GDM1 (cell line): ENCODE data around the gene NRF1.
"Not testable (repeated sequence)": the region's sequence is repeated elsewhere in the genome, so short reads cannot be mapped to it uniquely, and the experiment has no call there.

Source experiments
- DNase-seq: peaks from one replicate; lab custom pipeline; 2025; lab: John Stamatoyannopoulos, UW

NRF1 gene

DNA sequence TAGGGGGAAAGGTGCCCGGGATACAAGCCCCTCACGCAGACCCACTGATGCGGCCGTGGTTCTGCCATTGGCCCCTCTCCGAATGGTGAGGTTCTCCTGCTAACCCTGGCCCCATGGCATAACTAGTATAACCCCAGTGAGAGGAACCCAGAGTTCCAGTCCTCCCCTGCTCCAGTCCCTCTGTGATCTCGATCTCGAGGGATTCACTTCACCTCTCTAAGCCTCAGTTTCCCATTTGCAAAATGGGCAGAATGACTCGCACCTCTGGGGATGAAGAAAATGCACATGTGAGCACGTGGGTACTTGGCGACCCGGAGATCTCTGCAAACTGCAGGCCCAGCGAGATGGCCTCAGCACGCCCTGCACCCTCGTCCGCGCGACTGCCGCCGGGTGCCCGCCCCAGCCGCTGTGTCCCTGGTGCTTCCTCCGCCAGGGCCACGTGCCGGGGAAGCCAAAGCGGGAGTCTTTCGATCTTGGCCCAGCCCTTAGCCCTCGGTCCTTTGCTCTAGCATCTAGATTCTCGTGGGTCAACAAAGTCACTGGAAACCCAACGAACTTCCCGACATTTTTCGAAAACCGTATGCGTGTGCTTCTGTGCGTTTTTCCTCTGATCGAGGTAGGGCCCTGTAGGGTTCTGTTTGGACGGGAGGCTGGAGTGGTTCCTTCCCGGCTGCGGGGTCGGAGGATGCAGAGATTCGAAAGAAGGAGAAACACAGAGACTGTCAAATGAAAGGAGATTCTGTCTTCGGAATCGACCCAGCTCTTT, 171.5 kb downstream of the NRF1 start:
- no peak for DNase-seq

DNA sequence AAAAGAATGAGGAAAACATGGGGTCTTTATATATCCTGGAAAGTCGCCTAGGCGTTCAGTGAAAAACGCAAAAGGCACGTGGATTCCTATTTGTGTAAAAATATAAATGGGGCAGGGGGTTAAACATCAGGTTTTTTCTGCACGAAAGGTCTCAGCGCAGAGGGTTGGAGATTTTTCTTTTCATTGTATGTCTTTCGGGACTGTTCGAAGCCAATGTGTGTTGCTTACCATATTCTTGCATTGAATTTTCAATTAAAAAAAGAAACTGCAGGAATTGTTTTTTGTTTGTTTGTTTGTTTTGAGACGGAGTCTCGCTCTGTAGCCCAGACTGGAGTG, 172.0 kb downstream of the NRF1 start:
- DNase-seq = no peak

DNA sequence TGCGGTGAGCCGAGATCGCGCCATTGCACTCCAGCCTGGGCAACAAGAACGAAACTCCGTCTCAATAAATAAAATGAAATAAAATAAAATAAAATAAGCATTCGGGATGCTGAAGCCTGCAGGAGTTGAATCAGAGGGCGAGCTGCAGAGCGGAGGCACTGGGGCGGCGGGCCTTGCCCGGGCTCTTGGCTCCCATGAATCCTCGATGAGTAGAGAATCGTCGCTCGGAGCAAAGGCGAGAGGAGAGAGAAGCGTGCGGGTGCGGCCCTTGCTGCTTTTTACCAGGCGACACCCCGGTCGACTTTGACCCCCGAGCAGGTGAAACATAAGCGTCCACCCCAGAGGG, 172.9 kb downstream of the NRF1 start:
- DNase-seq = no peak

DNA sequence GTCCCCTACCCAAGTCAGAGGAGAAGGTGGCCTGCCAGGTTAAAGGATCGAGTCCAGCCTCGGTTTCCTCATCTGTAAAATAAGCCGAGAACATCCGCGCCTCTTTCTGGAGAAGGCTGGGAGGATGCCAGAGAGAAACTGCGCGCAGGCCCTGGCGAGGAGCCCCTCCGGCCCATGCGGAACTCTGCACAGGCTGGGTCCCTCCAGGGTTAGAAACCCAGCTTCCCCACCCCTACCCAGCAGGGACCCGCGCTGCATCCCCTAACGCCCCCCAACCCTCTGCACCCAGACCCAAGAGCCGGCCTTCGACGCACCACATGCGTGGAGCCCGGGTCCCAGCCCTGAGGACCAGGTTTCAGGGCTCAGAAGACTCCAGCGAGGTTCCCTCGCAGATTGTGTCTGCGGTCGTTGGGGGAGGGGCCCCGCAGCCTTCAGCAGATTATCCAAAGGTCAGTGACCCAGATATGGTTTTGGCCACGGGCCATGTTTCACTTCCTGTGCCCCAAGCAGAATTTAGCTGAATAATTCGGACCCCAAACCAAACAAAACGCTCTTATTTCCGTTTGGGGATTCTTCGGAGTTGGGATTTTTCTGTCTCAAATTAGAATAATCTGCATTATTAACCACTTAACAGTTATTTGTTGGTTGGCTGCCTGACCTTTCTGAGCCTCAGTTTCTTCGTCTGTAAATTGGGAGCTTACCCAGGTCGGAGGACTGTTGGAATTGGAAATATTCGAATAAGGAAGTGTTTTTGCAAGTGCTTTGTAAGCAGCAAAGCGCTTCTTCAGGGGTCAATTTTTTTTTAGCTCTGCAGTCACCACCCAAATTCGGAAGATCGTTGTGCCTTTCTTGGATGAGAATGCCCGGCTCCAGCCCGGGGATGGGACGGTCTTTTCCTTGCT, 173.5 kb downstream of the NRF1 start:
- no peak for DNase-seq

DNA sequence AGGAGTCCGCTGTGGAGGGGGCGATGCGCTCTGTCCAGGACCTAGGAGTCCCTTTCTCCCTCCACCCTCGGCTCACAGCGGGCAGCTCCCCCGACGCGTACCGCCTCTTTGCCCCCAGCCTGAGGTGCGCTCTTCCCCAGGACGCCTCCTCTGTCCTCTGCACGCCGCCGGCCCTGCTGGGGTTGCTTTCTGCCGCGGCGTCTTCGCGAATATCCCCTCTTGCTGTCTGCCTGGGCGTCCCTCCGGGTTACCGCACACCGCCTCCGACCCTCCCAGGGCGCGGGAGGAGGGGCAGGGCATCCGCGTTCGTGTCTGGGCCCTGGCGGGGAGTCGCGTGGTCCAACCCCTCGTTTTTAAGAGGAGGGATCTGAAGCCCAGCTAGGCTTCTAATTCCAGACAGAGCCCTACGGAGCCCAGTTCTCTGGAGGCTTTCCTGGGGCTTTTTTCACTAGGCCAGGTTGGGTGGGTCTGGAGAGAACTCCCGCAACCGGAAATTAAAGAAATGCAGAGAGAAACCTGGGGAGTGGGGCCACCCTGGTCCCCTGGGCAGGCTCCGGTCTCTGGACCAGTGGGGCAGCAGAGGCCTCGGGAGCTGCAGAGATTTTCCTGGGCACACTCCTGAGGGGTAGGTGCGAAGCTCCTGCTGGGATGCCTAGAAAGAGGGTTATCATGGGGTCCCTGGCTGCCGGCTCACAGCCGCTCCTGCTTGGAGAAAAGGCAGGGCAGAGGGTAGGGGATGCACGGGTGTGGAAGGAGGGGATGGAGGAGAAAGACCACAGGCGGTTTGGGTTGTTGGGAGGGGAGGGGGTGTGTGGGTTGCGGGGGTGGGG, 174.4 kb downstream of the NRF1 start:
- DNase-seq = no peak

DNA sequence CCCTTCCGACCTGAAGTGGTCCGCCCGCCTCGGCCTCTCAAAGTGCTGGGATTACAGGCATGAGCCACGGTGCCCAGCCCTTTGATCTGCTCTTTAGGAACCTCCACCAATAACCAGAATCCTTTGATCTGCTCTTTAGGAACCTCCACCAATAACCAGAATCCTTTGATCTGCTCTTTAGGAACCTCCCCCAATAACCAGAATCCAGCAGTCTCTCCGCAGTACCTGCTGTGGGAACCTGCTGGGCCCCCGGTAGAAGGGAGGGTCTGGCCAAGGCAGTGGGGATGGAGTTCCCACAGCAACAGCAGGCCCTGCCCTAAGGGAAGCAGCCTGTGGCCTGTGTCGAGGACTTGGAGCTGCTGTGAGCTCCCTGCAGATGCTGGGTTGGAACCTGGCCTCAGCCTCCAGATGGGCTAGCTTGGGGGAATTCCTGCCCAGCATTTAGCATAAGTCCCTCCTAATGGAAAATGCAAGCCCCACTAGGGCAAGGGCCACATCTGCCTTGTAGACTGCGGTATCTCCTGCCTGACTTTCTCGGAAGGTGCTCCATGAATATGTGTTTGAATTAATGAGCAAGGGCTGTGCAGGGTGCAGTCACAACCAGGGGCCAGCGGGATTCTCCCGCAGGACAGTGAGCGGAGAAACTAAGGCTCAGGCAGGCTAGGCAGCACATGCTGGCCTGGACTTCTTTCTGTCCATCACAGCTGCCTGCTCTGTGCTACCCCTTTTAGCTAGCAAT, 175.5 kb downstream of the NRF1 start:
- no peak for DNase-seq

DNA sequence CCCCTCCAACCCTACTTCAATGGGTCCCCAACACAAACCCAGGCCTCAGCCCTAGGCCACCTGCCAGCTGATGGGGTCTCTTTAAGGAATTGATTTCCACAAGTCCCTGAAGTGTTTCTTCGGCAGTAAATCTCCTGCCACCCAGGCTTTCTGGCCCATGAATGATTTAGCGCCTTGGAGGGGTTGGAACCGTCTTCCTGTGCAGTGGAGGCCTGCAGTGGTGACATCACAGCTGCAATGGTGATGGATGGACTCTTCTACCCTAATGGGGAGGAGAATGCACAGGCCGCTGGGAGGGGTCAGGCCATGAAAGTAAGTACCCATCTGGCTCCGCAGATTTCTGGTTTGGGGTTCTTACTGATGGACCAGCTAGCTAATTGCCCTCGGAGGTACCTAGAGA, 177.5 kb downstream of the NRF1 start:
- DNase-seq = no peak

DNA sequence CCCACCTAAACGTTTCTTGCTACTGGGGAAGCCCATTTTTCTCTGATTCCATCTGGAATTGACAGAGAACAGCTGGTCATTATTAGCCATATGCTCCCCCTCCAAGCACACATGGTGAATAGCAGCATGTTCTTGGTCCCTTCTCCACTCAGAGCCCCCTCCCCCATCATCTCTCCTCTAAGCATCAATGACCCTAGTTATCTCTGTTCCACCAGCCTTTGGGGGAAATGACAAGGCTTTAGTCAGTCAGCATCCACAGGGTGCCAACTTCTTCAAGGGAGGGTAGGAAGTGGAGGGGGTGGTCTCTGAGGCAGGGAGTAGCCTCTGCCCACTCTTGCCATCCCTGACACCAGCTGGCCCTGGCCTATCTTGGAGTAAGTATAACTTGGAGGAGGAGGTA, 178.1 kb downstream of the NRF1 start:
- DNase-seq = no peak

DNA sequence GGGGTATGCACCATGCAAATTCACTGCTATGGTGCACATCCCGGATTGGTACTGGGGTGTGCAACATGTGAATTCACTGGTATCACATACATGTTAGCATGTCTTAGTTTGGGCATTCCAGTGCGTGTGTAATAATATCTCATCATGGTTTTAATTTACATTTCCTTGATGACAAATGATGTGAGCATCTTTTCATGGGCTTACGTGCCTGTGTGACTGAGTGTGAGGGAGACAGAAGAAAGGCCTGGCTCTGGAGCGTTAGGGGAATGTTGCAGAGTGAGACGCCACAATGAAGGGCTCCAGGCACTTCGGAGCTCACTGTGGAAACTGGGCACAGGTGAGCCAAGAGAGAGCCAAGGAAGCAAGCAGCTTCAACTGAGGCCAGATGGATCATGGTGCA, 178.6 kb downstream of the NRF1 start:
- DNase-seq = no peak

DNA sequence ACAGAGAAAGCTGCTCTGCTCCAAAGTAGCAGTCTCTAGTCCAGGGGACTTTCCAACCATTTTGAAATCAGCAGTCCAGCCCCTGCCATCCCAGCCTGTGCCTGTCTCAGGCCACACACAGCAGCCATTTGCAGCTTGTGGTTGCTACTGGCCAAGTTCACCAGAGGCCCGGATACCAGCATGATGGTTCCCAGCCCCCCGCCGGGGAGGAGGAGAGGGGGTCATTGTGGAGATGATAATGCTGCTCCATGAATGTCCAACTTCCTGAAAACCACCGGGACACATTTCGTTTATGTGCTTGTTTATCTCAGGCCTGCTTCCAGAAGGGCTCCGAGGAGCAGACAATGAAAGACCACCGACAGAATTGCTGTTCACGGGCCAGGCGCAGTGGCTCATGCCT, 181.2 kb downstream of the NRF1 start:
- no peak for DNase-seq

DNA sequence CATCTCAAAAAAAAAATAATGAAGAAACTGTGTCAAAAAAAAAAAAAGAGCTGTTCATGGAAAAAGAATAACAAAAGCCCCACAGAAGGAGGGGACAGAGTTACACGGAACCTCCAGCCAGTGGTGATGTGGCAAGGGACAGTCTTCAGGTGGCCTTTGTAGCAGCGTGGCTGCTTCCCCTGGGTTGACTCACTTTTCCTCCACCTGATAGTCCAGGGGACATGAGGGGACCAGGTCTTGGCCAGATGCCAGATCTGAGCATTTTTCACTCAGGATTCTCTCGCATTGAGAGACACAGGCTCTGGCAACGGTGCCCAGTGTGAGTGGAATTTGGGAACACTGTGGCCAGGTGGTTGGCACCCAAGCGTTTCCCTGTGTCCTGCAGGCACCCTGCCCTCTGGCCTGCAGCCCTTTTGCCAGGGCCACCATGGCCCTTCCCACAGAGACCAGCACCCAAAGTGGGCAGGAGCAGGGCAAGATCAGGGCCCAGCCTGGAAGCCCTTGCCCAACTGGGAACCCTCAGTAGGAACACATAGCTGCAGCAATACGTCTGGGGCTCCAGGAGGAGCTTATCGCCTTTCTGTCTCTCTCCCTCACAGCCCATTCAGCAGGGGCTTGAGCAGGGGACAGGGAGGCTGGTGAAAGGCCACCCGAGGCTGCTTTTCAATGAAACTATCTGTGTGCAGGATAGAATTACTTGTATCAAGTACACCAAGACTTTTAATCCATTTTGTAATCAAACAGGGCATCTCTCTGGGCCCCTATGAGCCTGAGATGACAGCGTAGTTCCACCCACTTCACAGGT, 182.2 kb downstream of the NRF1 start:
- no peak for DNase-seq

DNA sequence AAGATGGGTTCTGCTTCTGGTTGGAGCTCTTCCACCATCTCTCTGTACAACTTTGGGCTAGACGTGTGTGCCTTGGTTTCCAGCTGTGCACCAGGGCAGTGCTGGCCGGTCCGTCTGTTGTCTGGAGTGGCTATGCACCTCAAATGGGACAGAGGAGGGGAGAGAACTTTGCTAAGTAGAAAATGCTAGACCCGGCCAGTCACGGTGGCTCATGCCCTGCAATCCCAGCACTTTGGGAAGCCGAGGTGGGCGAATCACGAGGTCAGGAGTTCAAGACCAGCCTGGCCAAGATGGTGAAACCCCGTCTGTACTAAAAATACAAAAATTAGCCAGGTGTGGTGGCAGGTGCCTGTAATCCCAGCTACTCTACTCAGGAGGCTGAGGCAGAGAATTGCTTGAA, 182.9 kb downstream of the NRF1 start:
- not testable (repeated sequence) for DNase-seq

DNA sequence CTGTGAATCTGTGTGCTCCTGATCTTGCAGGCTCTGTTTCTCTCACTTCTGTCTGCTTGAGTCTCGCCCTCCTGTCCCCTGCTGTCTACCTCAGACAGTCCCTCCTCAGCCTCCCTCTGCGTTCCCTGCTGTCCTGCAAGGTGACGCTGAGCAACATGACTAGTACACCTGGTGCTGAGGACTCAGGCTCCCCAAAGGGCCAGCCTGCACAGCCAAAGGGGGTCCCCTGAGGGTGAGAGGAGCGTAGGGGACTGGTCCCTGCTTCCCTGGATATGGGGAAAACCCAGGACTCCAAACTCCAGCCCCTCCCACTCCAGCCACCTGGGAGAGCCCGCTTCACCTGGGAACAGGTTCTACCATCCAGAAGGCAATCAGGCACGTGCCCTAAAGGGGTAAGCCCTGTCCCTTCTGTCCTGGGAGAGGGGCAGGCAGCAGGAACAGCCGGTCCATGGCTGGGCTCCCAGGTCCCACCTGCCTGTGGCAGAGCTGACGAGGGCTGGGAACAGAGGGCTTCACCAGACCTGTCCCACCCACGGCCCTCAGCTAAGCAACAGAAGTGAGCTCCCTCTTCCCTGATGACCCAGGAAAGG, 184.8 kb downstream of the NRF1 start:
- no peak for DNase-seq

DNA sequence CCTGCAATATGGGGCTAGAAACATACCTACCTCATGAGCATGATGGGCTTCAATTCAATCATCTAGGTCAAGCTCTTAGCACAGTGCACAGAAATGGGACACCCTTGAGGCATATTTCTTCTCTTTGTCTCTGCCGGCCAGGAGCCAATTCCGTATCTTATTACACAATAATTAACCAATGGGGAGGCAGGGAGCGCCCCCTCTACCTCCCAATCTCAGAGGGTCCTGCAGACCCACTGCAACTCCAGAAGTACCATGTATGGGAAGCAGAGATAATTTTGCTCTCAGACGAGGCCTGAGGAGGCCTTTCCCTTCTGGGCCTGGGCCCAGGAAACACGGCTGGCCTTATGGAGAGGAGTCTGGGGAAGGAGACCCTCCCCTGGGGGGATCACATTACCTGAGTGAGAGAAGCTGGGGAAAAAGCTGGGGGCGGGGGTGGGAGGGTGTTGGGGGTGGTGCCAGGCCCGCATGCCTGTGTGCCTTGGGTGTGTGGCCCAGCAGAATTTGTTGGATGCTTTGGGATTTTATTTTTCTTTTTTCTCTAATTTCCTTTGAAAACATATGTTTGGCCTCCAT, 185.8 kb downstream of the NRF1 start:
- DNase-seq = no peak

DNA sequence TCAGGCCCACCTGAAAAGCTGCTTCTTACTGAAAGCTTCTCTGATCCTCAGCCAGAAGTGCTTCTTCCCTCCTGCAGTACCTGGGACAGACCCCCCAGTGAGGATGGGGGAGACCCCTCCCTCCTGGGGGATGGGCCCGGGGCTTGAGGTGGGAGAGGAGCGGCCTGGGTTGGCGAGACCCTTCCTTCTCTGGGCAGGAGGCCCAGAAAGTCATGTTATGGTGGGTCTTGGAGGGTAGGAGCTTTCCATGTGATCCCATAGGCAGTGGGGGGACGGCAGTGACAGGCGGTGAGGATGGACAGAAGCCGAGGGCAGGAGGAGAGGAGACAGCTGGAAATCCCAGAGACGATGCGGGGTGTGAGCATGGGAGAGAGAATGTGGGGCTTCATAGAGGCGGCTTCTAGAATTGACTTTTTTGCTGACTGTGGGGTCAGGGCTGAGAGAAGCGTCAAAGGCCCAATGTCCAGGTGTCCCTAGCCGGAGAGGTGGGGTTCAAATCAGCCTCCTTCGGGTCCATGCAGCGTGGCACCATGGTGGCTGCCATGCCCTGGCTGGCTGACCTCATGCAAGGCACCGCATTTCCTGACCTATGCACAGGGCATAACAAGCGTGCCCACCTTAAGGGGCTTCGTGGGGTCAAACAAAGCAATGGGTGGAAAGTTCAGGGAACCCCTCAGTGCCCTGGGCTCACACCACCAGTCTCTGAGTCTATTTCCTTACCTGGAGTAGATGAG, 187.3 kb downstream of the NRF1 start:
- DNase-seq = no peak

DNA sequence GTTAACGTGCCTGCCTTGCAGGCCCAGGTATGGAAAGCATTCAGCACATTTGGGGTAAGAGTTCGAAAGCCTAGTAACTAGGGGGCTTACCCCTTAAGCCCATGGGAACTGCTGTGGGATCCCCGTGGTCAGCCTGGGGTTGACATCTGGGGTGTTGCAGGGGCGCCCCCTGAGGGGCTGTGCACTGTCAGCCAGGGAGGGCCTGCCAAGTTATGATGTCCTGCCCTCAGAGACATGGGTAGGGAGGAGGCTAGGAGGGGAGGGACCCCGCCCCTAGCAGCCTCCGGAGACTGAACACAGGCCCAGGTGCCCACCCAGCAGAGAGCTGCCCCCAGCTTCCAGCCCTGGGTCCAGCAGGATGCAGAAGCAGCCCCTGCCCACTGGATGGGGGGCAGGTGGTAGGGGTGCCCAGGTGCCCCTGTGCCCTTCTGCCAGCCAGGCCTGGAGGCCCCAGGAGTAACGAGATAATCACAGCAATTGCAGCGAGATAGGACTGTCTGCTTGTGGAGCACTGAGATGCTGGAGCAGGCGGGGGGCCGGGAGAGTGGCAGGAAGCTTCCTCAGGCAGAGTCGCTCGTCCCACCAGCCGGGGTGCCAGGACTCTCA, 187.9 kb downstream of the NRF1 start:
- DNase-seq = no peak

DNA sequence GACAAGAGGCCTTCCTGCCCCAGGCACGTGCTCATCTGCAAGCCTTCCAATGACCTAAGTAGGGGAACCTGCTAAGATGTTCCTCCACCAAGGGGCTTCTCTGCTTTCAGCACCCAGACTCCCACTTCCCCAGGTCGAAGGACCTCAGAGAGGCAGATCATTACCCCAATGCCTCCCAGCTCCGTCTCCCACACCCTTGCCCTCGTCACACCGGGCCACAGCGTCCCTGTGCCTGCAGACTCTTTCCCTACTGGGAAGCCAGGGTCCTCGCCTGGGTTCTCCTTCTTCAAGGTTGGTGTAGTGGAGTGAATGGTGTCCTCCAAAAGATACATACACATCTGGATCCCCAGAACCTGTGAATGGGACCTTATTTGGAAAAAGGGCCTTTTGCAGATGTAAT, 189.4 kb downstream of the NRF1 start:
- no peak for DNase-seq

DNA sequence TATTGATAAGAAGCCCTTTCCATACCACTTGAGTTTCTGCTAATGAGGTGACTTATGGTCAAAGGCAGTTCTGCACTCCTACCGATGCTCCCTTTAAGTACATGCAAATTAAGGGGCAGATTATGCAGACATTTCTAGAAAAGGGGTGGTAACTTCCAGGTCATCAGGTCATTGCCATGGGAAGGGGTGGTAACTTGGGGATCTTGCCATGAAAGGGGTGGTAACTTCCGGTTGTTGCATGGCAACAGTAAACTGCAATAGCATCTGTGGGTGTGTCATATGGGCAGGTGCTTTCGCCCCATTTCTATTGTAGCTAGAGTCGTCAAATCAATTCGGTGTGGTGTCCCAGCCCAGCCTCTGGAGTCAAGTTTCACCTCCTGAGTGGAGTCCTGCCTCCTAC, 190.4 kb downstream of the NRF1 start:
- no peak for DNase-seq

DNA sequence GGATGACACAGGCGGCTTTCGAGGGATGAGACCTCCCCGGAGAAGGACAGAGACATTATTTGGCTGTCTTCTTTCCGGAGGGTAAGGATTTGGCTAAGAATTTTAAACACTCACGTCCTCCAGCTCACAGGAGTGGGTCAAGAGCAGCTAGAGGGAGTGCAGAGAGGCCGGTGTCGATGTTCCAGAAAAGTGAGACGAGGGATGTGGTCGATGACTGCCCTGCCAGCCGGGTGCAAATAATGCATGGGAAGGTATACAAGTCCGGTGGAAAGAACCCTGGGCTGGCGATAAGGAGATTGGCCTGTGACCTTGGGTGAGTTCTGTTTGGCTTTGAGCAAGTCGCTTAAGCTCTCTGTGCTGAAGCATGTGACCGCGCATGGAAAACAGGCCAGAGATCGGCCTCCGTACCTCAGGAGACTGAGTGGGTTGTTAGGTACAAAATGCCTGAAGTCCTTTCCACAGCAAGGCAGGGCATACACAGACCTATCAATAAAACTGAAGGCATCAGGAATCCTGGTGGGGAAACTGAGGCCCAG, 192.1 kb downstream of the NRF1 start:
- DNase-seq = no peak
